Adipose tissue (tissue), 3 donors: ENCODE data around the gene OR2W1. TPM values are rescaled to one million over a fixed set of nuclear protein-coding genes. Genes with fewer than 3 reads are reported as not detected.

ENCODE experiments used
- H3K27ac ChIP-seq: one replicate; pipeline ENCODE4 v1.5.1; 2013; ENCODE audit warnings: low read depth, low read length
- WGBS, 3 donors: extraction: QIAGEN DNeasy Blood & Tissue Kit; methylation state at CpG; one replicate each; pipeline ENCODE4 v1.1.7; 2013; 5-methylcytosine and 5-hydroxymethylcytosine counted together
- polyA plus RNA-seq, 3 donors: library from polyadenylated mRNA; stranded (reverse); fragments of 200-250 nt; gene quantifications; one replicate each; pipeline ENCODE4 v1.2.3, GENCODE V29; 2013
- donor health status: healthy with polysubstance abuse.
- donor health status: Bipolar disorder and iron deficiency.
- donor health status: healthy.

OR2W1 gene
- polyA plus RNA-seq = not detected

- no peak within 1 kb of the TSS for H3K27ac ChIP-seq
- WGBS, 3 donors = 59 to 76% (median 63%) methylated on average over 1 of the region's 1 CpG
Observed at GRCh38 chr6:29045075-29045474, at the start of gene OR2W1. TSS of gene OR2W1 (minus strand) at chr6:29045175. CDS start at chr6:29045175, 0 bp downstream.

GRCh38 chr6:29092957-29093356 lies 48.0 kb upstream of the OR2W1 start:
- 72 to 84% (median 76%) methylated on average over 3 of the region's 3 CpGs for WGBS, 3 donors
- no peak overlapping the region for H3K27ac ChIP-seq

- WGBS, 3 donors = 57 to 95% (median 86%) methylated on average over 1 of the region's 1 CpG
- no peak within 1 kb of the TSS for H3K27ac ChIP-seq
Observed at GRCh38 chr6:29087213-29087612, 42.2 kb upstream of the OR2W1 start, which contains the start of gene OR2B3. TSS of gene OR2B3 (minus strand) at chr6:29087313. CDS start at chr6:29087248, 65 bp downstream.

GRCh38 chr6:29082457-29082856 lies 37.5 kb upstream of the OR2W1 start:
- 85 to 92% (median 91%) methylated on average over 15 of the region's 15 CpGs for WGBS, 3 donors

GRCh38 chr6:29081312-29081711 lies 36.3 kb upstream of the OR2W1 start:
- H3K27ac ChIP-seq = no peak overlapping the region

More at GRCh38 chr6:29082457-29082856, 37.5 kb upstream of the OR2W1 start:
- no peak overlapping the region for H3K27ac ChIP-seq

- no peak overlapping the region for H3K27ac ChIP-seq
- WGBS, 3 donors = 76 to 89% (median 83%) methylated on average over 1 of the region's 1 CpG
Observed at GRCh38 chr6:29079203-29079602, 34.2 kb upstream of the OR2W1 start.

- 28 to 35% (median 34%) methylated on average over 9 of the region's 9 CpGs for WGBS, 3 donors
- H3K27ac ChIP-seq = no peak overlapping the region
Observed at GRCh38 chr6:29071831-29072723, 27.1 kb upstream of the OR2W1 start.

GRCh38 chr6:29051680-29052079 lies 6.7 kb upstream of the OR2W1 start:
- H3K27ac ChIP-seq = no peak overlapping the region
- WGBS, 3 donors = 76 to 85% (median 83%) methylated on average over 3 of the region's 3 CpGs

- H3K27ac ChIP-seq = no peak overlapping the region
- WGBS, 3 donors = 89 to 92% (median 92%) methylated on average over 24 of the region's 24 CpGs
Observed at GRCh38 chr6:29035951-29036350, 9.0 kb downstream of the OR2W1 start.

- 88 to 91% (median 89%) methylated on average over 13 of the region's 13 CpGs for WGBS, 3 donors
- H3K27ac ChIP-seq = no peak overlapping the region
Observed at GRCh38 chr6:29028821-29029220, 16.2 kb downstream of the OR2W1 start.

GRCh38 chr6:29025927-29026585 lies 18.9 kb downstream of the OR2W1 start:
- no peak overlapping the region for H3K27ac ChIP-seq
- 38 to 43% (median 41%) methylated on average over 2 of the region's 2 CpGs for WGBS, 3 donors

GRCh38 chr6:29021434-29021833 lies 23.5 kb downstream of the OR2W1 start:
- no peak overlapping the region for H3K27ac ChIP-seq
- 67 to 73% (median 67%) methylated on average over 2 of the region's 2 CpGs for WGBS, 3 donors

GRCh38 chr6:29019629-29020028 lies 25.3 kb downstream of the OR2W1 start:
- 60 to 70% (median 65%) methylated on average over 2 of the region's 2 CpGs for WGBS, 3 donors
- no peak overlapping the region for H3K27ac ChIP-seq

GRCh38 chr6:29017428-29017802 lies 27.6 kb downstream of the OR2W1 start:
- no peak overlapping the region for H3K27ac ChIP-seq
- WGBS, 3 donors = 32 to 43% (median 37%) methylated on average over 3 of the region's 3 CpGs

- 1% methylated on average over 41 of the region's 41 CpGs for WGBS, 3 donors
- no peak overlapping the region for H3K27ac ChIP-seq
Observed at GRCh38 chr6:29016559-29017427, 28.2 kb downstream of the OR2W1 start.

- 38 to 48% (median 47%) methylated on average over 63 to 79 of the region's 79 CpGs for WGBS, 3 donors
- H3K27ac ChIP-seq = no peak overlapping the region
Observed at GRCh38 chr6:29014729-29015608, 30.0 kb downstream of the OR2W1 start.

GRCh38 chr6:29011276-29011734 lies 33.7 kb downstream of the OR2W1 start:
- H3K27ac ChIP-seq = no peak overlapping the region
- 0 to 3% (median 0%) methylated on average over 30 of the region's 30 CpGs for WGBS, 3 donors

GRCh38 chr6:29009358-29009757 lies 35.6 kb downstream of the OR2W1 start:
- WGBS, 3 donors = 33 to 58% (median 56%) methylated on average over 1 of the region's 1 CpG
- H3K27ac ChIP-seq = no peak overlapping the region
